ENCODE data around the gene USP10.

USP10 gene

DNA sequence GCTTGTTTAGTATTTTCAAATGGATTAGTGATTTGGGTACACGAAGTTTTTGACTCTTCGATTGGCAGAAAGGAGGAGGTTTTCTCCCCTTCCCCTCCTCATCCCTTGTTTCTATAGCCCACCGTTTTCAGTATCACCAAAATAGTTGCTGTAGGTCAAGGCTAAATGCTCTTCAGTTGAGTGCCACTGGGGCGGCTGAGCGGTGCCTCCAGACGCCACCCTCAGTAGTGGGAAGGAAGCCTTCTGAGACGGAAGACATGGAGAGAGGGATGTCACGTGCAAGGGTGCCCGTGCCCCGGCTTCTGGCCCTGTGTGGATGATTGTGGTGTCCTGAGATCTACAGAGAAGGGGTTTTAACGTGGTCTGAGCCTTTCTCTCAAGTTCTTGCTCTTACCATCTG, 80.3 kb downstream of the USP10 start:
- DNase-seq (ENCODE audit: low read depth, low spot score): no peak
- H3K9ac ChIP-seq (ENCODE audit: insufficient read length, low read depth): no peak overlapping the region
- peaks cover 54% of the 10 kb centered on the region for H3K36me3 ChIP-seq (ENCODE audit: insufficient read depth, insufficient read length, low read length)
- H3K27me3 ChIP-seq (ENCODE audit: insufficient read depth, insufficient read length): no peaks in the 10 kb centered on the region
- peaks cover 10% of the 10 kb centered on the region; the same call in 1 of the 2 replicates for H3K9me3 ChIP-seq (ENCODE audit: insufficient read depth, low read length)
- H3K4me3 ChIP-seq (ENCODE audit: insufficient read length, low read depth): no peak overlapping the region
- H3K4me1 ChIP-seq (ENCODE audit: insufficient read depth, insufficient read length): no peaks in the 10 kb centered on the region
- TF ChIP-seq ZNF274 (IDR thresholded peaks at IDR 0.05; ENCODE audit: low read depth, low read length) (no peak), YY1 (IDR thresholded peaks at IDR 0.05; ENCODE audit: insufficient read depth, insufficient read length) (no peak), SUZ12 (IDR thresholded peaks at IDR 0.05; ENCODE audit: extremely low read depth, insufficient read depth, insufficient read length) (no peak)

DNA sequence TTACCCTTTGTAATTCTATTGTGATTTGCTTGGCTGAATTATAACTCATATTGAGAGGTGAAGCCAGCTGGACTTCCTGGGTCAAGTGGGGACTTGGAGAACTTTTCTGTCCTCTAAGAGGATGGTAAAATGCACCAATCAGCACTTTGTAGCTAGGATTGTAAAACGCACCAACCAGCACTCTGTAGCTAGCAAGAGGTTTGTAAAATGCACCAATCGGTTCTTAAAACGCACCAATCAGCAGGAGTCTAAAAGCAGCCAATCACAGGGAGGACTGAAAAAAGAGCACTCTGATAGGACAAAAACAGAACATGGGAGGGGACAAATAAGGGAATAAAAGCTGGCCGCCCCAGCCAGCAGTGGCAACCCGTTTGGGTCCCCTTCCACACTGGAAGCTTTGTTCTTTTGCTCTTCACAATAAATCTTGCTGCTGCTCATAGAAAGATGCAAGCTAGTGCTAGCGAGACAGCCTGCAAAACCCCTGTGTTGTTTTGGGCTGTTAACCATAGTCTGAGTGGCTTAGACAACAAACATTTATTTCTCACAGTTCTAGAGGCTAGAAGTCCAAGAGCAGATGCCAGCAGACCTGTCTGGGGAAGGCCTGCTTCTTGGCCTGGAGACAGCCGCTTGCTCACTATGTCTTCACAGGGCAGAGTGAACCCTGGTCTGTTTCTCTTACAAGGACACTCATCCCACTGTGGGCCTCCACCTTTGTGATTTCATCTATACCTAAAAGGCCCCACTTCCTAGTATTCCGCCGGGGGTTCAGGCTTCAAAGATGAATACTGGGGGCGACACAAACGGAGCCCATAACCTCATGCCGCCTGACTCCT, 81.0 kb downstream of the USP10 start:
- Histone ChIP-seq H3K9ac (ENCODE audit: insufficient read length, low read depth) (no peak overlapping the region), H3K4me1 (ENCODE audit: insufficient read depth, insufficient read length) (no peaks in the 10 kb centered on the region), H3K4me3 (ENCODE audit: insufficient read length, low read depth) (no peak overlapping the region)

DNA sequence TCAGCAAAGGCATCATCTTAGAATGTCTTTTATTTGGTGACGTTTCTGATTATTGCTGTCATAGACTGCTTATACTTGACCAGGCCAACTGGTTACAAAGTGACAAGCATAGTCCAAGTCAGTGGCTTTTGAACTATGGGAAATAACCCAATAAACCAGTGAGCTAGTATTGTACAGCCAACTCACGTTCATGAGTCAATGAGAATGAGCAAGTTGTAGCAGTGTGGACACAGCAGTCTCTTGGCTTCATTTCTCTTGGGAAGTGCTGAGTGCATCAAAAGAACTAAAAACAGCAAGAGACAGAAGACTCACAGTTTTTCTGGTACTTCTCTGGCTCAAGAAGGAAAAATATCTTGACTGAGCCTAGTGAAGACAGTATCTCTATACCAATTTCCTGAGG, 83.0 kb downstream of the USP10 start:
- H3K36me3 ChIP-seq (ENCODE audit: insufficient read depth, insufficient read length, low read length): peaks cover 26% of the 10 kb centered on the region
- TF ChIP-seq SUZ12 (IDR thresholded peaks at IDR 0.05; ENCODE audit: extremely low read depth, insufficient read depth, insufficient read length): no peak
- TF ChIP-seq ZNF274 (IDR thresholded peaks at IDR 0.05; ENCODE audit: low read depth, low read length): no peak
- no peak for TF ChIP-seq YY1 (IDR thresholded peaks at IDR 0.05; ENCODE audit: insufficient read depth, insufficient read length)
- peaks cover 10% of the 10 kb centered on the region; the same call in 1 of the 2 replicates for H3K9me3 ChIP-seq (ENCODE audit: insufficient read depth, low read length)
- H3K9ac ChIP-seq (ENCODE audit: insufficient read length, low read depth): no peak overlapping the region
- H3K4me3 ChIP-seq (ENCODE audit: insufficient read length, low read depth): no peak overlapping the region
- no peaks in the 10 kb centered on the region for H3K27me3 ChIP-seq (ENCODE audit: insufficient read depth, insufficient read length)
- H3K4me1 ChIP-seq (ENCODE audit: insufficient read depth, insufficient read length): peaks cover 3% of the 10 kb centered on the region
- no peak for DNase-seq (ENCODE audit: low read depth, low spot score)

More for the DNA sequence above, 81.0 kb downstream of the USP10 start:
- DNase-seq (ENCODE audit: low read depth, low spot score): no peak
- Histone ChIP-seq H3K27me3 (ENCODE audit: insufficient read depth, insufficient read length) (no peaks in the 10 kb centered on the region), H3K36me3 (ENCODE audit: insufficient read depth, insufficient read length, low read length) (peaks cover 47% of the 10 kb centered on the region), H3K9me3 (ENCODE audit: insufficient read depth, low read length) (peaks cover 10% of the 10 kb centered on the region; the same call in 1 of the 2 replicates)
- TF ChIP-seq YY1 (IDR thresholded peaks at IDR 0.05; ENCODE audit: insufficient read depth, insufficient read length) (no peak), ZNF274 (IDR thresholded peaks at IDR 0.05; ENCODE audit: low read depth, low read length) (no peak), SUZ12 (IDR thresholded peaks at IDR 0.05; ENCODE audit: extremely low read depth, insufficient read depth, insufficient read length) (no peak)

DNA sequence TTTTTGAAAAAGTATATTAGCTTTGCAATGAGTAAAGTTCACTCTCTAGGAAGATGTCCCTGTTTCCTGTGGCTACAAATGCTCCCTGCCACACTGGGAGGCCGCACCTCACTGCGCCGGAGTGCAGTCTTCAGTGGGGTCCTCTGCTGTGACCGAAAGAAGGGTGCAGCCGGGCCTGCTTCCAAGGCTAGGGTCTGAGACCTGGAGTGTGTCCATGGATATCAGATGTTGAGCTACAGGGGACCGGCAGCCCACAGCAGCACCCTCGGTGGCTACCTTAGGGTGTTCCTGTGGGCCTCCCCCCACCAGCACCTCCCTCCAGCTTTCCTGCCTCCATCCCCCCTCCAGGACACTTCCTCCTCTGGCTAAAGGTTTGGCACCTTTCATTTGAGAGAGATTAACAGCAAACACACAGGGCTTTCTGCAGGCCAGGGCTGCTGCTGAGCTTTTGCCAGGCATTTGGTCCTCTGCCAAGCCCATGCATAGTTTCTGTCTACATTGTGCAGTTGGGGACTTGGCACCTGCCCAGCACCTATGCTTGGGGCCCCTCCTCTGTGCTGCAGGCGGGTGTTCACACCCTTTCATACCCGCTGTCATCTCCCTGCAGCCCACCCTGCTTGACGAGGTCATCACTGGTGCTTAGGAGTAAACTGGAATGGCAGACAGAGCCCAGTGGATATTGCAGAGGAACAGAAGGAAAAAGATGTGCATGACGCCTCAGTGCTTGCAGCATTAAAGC, 86.2 kb downstream of the USP10 start:
- H3K9ac ChIP-seq (ENCODE audit: insufficient read length, low read depth): no peak overlapping the region
- no peak overlapping the region for H3K4me3 ChIP-seq (ENCODE audit: insufficient read length, low read depth)
- TF ChIP-seq ZNF274 (IDR thresholded peaks at IDR 0.05; ENCODE audit: low read depth, low read length) (no peak), SUZ12 (IDR thresholded peaks at IDR 0.05; ENCODE audit: extremely low read depth, insufficient read depth, insufficient read length) (no peak), YY1 (IDR thresholded peaks at IDR 0.05; ENCODE audit: insufficient read depth, insufficient read length) (no peak)
- no peaks in the 10 kb centered on the region for H3K9me3 ChIP-seq (ENCODE audit: insufficient read depth, low read length)
- H3K27me3 ChIP-seq (ENCODE audit: insufficient read depth, insufficient read length): no peaks in the 10 kb centered on the region
- H3K4me1 ChIP-seq (ENCODE audit: insufficient read depth, insufficient read length): peaks cover 3% of the 10 kb centered on the region
- DNase-seq (ENCODE audit: low read depth, low spot score): no peak
- no peaks in the 10 kb centered on the region for H3K36me3 ChIP-seq (ENCODE audit: insufficient read depth, insufficient read length, low read length)

DNA sequence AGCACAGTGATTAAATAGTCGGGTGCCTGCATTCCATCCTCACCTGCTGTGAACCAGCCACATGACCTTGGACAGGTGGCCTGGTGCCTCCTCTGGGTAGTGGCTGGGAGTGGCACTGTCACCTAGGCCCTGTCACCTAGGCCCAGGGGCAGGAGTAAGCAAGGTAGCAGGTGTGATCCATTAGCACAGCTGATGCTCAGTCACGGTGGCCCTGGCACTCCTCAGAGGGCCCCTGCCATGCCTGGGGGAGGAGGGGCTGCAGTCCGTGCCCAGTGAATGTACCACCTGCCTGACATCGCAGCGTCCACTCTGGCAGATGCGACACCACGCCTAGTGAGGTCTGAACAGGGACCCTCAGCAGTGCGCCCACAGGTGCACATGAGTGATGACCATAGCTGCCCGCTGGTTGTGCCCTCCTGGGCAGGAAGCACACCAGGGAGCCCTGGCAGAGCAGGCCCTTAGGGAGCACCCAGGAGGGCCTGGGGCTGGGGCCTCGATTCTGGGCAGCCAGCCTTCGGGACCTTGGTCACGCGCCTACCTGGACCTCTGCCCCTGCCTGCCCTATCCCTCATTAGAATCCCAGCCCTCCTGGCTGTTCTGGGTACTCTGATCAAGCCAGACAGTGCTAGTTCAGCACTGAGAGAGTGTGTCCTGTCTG, 86.9 kb downstream of the USP10 start:
- Histone ChIP-seq H3K9ac (ENCODE audit: insufficient read length, low read depth) (no peak overlapping the region), H3K4me1 (ENCODE audit: insufficient read depth, insufficient read length) (peaks cover 3% of the 10 kb centered on the region), H3K9me3 (ENCODE audit: insufficient read depth, low read length) (no peaks in the 10 kb centered on the region), H3K36me3 (ENCODE audit: insufficient read depth, insufficient read length, low read length) (no peaks in the 10 kb centered on the region), H3K4me3 (ENCODE audit: insufficient read length, low read depth) (no peak overlapping the region), H3K27me3 (ENCODE audit: insufficient read depth, insufficient read length) (no peaks in the 10 kb centered on the region)
- DNase-seq (ENCODE audit: low read depth, low spot score): no peak
- TF ChIP-seq YY1 (IDR thresholded peaks at IDR 0.05; ENCODE audit: insufficient read depth, insufficient read length): no peak
- no peak for TF ChIP-seq ZNF274 (IDR thresholded peaks at IDR 0.05; ENCODE audit: low read depth, low read length)
- no peak for TF ChIP-seq SUZ12 (IDR thresholded peaks at IDR 0.05; ENCODE audit: extremely low read depth, insufficient read depth, insufficient read length)

DNA sequence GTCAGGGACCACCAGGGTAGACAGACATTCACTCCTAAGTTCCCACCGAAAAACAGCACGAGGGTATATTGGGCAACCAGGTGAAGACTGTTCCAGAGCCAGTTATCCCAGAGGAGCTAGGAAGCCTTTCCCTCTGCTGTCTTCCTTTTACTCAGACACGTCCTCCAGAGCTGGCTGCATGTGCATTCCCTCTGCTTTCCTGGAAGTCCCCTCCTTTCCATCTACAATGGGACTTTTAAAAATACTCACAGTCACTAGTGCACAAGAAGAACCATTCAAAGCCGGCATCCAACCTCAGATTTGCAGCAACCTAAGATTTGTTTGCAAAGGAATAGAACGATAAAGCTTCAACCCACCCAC, 87.4 kb downstream of the USP10 start:
- Histone ChIP-seq H3K4me3 (ENCODE audit: insufficient read length, low read depth) (no peak overlapping the region), H3K9ac (ENCODE audit: insufficient read length, low read depth) (no peak overlapping the region), H3K27me3 (ENCODE audit: insufficient read depth, insufficient read length) (no peaks in the 10 kb centered on the region), H3K9me3 (ENCODE audit: insufficient read depth, low read length) (no peaks in the 10 kb centered on the region), H3K36me3 (ENCODE audit: insufficient read depth, insufficient read length, low read length) (no peaks in the 10 kb centered on the region), H3K4me1 (ENCODE audit: insufficient read depth, insufficient read length) (peaks cover 3% of the 10 kb centered on the region)
- TF ChIP-seq SUZ12 (IDR thresholded peaks at IDR 0.05; ENCODE audit: extremely low read depth, insufficient read depth, insufficient read length): no peak
- DNase-seq (ENCODE audit: low read depth, low spot score): no peak

DNA sequence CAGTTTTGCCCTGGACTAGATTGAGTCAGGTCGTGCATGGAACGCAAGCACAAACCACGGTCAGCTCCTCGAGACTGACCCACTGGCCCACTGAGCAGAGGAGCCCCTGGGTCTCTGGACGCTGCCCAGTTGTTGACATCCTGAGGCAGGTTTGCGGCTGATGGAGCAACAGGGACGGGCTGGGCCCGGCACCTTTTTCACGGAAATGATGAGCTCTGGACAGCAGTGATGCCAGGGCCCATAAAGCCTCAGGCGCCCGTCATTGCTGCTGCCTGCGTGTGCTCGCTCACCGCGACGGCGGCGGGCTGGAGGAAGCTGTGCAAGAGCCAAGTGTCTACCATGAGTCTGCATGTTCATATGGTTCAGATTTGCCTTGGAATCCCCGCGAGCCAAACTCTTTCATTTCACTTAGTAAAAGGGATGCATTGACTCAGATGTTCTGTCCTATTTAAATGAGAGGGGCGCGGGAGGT, 89.2 kb downstream of the USP10 start:
- Histone ChIP-seq H3K27me3 (ENCODE audit: insufficient read depth, insufficient read length) (no peaks in the 10 kb centered on the region), H3K4me3 (ENCODE audit: insufficient read length, low read depth) (no peak overlapping the region), H3K4me1 (ENCODE audit: insufficient read depth, insufficient read length) (peaks cover 3% of the 10 kb centered on the region), H3K9me3 (ENCODE audit: insufficient read depth, low read length) (no peaks in the 10 kb centered on the region), H3K9ac (ENCODE audit: insufficient read length, low read depth) (no peak overlapping the region), H3K36me3 (ENCODE audit: insufficient read depth, insufficient read length, low read length) (no peaks in the 10 kb centered on the region)
- DNase-seq (ENCODE audit: low read depth, low spot score): no peak
- TF ChIP-seq YY1 (IDR thresholded peaks at IDR 0.05; ENCODE audit: insufficient read depth, insufficient read length) (no peak), ZNF274 (IDR thresholded peaks at IDR 0.05; ENCODE audit: low read depth, low read length) (no peak), SUZ12 (IDR thresholded peaks at IDR 0.05; ENCODE audit: extremely low read depth, insufficient read depth, insufficient read length) (no peak)

All from NT2/D1 (cell line).